ENCODE measurements around the gene PCCA.
A peak's percentile ranks its signal among the peaks of the same experiment; 100 is the strongest.
"Not testable (repeated sequence)": the region's sequence is repeated elsewhere in the genome, so short reads cannot be mapped to it uniquely, and the experiment has no call there.

The PCCA gene

DNA sequence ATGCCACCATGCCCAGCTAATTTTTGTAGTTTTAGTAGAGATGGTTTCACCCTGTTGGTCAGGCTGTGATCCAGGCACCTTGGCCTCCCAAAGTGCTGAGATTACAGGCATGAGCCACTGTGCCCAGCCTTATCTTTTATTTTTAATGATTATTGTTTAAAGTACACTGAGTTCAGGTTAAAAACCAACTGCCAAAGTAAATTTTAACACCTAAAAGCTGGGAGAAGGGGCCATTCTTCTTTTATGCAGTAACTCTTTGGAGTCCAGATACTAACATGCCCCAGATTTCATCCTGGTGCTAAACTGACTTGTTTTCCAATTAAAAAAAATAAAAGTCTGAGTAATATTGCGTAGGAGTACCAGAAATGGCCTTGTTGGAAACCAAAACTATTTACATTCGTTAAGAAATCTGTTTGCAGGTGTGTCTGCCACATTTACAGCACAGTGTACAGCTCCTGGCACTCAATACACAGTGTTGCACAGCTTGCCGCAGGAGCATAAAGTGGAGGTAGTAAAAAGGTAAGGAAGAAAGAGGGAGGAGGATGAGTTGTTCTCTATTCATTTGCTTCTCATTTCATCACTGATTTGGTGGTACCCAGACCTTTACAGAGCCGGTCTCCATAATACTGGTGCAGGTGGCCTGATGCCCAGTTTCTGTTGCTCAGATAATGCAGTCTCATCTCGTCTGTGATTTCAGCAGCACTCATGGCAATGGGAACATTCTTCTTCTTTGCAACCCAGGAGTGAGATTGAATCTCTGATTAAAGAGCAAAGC, 108.9 kb downstream of the PCCA start:
- DNase-seq: no peak

- peak; percentile 37 for DNase-seq
Observed at GRCh38 chr13:100203696-100204367, 114.9 kb downstream of the PCCA start.

DNA sequence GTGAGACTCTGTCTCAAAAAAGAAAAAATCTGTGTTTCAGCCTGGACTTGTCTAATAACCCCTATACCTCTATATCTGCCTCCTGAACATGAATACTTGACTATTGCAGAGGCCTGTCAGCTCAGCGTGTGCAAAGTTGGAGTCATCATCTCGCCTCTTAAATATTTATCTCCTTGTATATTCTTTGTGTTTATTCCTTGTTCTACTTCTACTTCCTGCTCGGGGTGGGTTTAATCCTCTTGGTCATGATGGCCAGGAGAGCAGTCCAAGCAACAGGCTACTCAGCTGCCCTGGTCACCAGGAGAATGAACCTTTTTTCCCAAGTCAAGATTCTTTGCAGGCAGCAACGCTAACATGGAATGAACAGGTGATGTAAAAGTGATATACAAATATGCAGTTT, 119.1 kb downstream of the PCCA start:
- DNase-seq: no peak

DNA sequence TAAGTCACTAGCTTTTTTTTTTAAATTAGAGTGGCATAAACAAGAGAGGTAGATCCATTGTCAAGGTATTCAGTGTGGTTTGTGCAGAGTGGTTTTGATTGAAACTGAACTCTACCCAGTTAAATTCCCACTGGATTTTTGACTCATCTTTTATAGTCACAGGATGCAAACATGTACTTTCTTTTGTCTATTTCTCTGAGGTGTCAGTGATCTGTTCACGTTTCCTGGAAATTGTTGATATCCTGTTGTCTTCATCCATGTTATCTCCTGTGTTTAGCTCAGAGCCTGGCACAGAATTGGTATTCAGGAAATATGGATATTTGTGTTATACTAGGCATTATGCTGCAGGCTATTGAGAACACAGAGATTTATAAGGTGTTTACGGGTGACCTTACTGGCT, 119.7 kb downstream of the PCCA start:
- no peak for DNase-seq

GRCh38 chr13:100209857-100210825, 121.2 kb downstream of the PCCA start:
- DNase-seq: peak; percentile 43

DNA sequence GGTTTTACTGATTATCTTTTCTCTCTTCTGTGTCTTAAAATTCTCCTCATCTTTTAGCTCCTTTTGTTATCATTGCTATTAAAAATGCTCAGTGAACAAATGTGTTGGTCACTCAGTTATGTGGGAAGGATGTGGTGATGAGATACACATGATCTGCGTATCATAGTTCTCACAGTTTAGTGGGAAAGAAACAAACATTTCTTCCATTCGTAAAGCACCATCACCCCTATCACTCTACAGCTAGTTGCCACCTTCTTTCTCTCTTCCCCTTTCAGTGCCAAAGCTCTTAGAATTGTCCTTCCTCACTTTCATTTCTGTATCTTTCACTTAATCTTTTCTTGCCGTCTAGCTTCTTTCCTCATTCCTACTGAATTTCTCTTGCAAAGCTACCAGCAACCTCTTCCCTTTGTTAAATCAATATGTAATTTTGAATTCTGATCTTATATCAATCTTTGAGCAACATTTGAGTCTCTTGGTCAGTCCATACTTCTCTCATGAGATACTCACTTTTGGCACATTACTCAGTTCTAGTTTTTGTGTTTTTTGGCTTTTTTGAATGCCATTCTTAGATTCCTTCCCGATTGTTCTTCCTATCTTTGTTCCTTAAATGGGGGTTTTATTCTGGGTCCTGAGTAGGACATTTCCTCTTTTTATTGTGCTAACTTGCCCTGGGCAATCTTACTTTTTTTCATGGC, 122.3 kb downstream of the PCCA start:
- peak; percentile 58 for DNase-seq

- DNase-seq: peak; percentile 50
Observed at GRCh38 chr13:100212904-100213553, 124.1 kb downstream of the PCCA start.

GRCh38 chr13:100213576-100213975, 124.7 kb downstream of the PCCA start:
- DNase-seq: no peak

- no peak for DNase-seq
Observed at GRCh38 chr13:100214886-100215285, 126.0 kb downstream of the PCCA start.

DNA sequence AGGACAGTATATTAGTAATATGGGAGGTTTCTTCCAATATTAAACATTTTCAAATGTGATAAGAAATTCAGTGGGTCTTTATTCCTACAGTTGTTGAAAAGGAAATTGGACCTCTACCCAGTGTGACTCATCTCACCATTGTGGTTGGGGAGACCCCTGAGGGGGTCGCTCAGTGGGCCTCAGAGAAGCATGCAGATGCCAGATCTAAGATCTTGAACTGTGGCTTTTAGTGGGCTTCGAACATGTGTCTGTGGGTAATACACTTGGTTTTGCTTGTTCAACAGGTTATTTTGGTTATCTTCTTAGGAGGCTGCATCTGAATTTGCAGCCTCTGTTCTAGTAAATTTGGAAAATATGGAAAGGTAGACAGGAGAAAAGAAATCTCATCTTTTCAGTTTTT, 132.3 kb downstream of the PCCA start:
- DNase-seq: no peak

DNA sequence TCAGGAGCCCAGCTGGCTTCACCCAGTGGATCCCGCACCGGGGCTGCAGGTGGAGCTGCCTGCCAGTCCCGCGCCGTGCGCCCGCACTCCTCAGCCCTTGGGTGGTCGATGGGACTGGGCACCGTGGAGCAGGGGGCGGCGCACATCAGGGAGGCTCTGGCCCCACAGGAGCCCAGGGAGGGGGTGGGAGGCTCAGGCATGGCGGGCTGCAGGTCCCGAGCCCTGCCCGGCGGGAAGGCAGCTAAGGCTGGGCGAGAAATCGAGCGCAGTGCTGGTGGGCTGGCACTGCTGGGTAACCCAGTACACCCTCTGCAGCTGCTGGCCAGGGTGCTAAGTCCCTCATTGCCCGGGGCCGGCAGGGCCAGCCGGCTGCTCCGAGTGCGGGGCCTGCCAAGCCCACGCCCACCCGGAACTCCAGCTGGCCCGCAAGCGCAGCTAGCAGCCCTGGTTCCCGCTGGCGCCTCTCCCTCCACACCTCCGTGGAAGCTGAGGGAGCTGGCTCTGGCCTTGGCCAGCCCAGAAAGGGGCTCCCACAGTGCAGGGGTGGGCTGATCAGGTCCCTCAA, 135.2 kb downstream of the PCCA start:
- DNase-seq: not testable (repeated sequence)

GRCh38 chr13:100229603-100230002, 140.7 kb downstream of the PCCA start:
- DNase-seq: no peak

- DNase-seq: no peak
Observed at GRCh38 chr13:100230769-100231149, 141.9 kb downstream of the PCCA start.

GRCh38 chr13:100231176-100231575, 142.3 kb downstream of the PCCA start:
- no peak for DNase-seq

DNA sequence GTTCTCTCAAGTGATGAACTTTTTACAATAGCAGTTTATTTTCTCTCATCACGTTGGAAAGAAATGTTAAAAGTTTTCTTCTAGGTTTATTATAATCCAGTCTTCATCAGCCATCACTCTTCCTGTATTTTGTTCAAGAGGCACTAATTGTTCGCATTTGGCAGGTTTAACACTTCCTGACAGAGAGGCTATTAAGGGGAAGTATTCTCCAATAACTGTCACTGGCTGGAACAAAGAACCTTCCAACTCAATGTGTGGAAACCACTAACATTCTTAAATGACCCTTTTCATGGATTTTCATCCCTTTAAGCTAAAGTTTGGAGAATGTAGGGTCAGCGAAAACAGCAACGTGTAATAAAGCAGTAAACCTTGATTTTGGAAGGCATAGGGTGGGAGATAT, 145.1 kb downstream of the PCCA start:
- DNase-seq: peak; percentile 18

GRCh38 chr13:100234524-100235136, 145.7 kb downstream of the PCCA start:
- DNase-seq: no peak

DNA sequence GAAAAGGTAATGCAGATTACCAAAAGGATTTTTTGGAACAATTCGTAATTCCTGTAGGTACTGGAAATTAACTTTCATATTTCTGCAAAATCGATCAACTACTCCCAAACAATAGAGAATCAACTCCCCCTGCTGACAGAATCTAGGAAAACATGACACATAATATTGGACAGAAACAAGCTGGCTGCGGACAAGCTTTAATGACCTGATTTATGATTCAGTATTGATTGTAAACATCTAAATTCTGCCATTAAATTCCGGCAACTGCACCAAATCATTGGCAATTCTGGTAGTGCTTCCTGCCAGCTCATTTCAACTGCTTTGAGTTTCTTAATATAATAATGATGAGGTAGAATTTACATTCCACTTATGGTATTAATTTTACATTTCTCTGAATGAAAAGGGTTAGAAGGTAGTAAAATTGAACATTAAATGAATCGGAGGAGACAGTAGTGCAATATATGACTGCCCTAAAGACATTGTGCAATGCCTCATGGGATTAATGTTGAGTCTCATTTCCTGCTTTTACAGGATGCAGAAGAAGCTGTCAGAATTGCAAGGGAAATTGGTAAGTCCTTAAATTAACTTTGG, 146.5 kb downstream of the PCCA start:
- peak; percentile 80 for DNase-seq

DNA sequence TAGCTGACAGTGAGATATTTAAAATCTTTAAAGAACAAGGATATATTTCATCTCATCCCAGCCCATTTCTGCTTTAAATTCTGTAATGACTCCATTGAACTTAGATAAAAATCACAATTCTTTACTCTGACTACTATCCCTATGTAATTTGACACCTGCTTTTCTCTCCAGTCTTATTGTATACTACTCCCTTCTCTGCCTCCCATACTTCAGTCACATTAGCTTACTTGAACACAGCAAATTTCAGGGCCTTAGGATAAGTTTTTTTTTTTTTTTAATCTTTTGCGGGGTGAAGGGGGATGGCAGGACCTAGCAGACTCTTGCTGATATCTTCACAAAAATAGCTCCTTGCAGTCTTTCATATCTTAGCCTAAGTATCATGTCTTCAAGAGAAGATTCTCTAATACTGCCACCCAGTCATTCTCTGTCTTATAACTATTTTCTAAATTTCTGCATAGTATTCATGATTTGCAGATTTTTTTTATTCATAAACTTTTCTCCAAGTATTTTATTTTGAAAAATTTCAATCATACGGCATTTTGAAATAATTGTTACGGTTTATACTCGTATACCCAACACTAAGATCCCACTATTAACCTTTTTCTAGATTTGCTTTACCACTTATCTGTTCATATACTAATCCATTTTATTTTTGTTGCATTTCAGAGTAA, 151.4 kb downstream of the PCCA start:
- no peak for DNase-seq

- DNase-seq: no peak
Observed at GRCh38 chr13:100244431-100244830, 155.5 kb downstream of the PCCA start.

- DNase-seq: no peak
Observed at GRCh38 chr13:100245104-100245503, 156.2 kb downstream of the PCCA start.

Measured in suppressor macrophage treated with lipopolysaccharide for 4 hours (primary cell).